ENCODE results near the gene OVCA2.

The OVCA2 gene

DNA sequence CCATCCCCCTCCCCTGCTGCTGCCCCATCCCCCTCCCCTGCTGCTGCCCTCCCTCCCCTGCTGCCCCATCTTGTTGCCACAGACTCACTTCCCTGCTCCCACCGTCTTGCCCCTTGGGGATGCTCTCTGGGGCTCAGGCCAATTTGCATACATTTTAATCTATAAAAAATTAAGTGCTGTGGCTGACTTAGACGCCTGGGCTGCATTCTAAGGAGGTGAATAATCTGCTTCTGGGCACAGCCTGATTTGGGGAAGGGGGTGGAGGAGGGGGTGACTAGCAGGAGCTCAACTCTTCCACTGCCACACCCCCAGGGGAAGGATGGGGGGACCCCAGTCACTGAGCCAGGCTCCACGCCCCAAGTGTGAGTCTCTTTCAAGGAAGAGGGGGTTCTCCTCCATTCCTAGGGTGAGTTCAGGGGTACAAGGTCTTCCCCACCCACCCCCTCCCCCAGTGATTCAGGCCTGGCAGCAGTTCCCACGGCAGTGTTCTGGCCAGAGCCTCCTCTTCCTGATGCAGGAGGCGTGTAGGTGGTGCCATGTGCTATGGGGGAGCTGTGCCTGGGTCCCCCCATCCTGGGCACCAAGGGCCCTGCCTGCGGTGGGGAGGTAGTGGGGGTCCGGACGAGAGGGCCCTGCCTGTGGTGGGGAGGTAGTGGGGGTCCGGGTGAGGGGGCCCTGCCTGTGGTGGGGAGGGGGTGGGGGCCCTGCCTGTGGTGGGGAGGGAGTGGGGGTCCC, 6.8 kb upstream of the OVCA2 start:
- DNase-seq, result no peak

DNA sequence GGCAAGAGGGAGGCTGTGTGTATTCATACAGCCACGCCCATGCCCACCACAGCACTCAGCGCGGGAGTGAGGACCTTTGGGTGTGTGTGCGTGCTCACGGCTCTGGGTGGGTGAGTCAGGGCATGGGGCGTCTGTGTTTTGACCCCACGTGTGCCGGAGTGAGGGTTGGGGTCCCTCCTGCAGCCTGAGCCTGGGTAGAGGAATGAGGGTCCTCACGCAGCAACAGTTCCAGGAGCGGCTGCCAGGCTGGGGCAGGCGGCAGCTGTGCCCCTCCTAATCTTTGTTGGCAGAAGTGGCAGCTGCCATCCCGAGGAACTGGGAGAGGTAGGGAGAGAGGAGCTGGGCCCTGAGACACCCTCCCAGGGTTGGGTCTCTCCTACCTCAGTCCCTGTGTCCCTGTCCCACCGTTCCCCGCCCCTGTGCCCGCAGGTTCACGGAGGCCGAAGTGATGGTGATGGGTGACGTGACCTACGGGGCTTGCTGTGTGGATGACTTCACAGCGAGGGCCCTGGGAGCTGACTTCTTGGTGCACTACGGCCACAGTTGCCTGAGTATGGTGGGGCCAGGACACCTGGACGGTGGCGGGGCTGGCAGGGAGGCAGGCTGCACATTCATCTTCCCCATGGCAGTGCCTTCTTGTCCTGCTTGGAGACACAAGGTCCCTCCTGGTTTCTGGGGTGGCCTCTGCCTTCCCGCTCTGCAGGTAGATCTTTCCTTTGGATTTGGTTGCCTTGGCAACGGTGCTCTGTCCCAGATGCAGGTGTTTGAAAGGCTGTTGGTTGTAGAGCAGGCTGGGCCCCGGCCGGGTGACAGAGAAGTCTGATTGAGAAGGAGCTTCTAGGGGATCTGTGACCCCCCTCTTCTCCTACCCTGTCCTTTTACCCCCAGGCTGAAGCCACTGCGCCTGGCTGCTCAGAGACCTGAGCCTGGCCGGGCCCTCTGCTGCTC, 6.0 kb upstream of the OVCA2 start:
- DNase-seq, result no peak

DNA sequence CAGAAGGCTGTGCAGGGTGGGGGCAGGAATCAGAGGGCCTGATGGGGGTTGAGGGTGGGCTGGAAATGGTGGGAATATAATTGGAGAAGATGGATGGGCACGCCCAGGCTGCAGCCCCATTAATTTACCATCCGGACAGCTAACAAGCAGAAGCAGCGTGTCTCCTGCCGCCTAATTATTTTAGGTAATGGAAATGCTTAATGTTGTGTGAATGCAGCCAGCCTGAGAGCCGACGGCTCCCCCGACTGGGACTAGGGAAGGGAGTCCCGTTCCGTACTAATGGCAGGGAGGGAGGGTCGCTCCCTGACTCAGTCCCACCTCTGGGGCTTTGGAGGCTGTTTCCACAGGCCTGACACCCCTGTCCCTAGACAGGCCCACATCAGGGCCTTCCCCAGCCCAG, 4.7 kb upstream of the OVCA2 start:
- no peak for DNase-seq

DNA sequence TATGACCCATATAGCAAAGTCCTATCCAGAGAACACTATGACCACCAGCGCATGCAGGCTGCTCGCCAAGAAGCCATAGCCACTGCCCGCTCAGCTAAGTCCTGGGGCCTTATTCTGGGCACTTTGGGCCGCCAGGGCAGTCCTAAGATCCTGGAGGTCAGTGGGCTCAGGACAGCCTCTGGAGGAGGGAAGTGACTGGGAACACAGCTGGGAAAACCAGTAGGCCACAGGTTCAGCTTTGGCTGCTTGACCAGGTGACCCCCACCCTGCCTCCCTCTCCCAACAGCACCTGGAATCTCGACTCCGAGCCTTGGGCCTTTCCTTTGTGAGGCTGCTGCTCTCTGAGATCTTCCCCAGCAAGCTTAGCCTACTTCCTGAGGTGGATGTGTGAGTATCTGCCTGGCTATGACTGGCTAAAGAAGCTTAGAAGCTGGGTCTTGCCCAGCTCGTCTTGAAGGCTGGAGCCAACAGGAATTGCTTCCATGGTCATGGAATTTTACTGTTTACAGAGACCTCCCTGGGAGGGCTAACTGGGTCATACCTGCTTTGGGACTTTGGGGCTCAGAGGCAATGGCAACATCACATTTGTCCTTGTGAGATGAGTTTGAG, 1.5 kb upstream of the OVCA2 start:
- DNase-seq, result no peak

DNA sequence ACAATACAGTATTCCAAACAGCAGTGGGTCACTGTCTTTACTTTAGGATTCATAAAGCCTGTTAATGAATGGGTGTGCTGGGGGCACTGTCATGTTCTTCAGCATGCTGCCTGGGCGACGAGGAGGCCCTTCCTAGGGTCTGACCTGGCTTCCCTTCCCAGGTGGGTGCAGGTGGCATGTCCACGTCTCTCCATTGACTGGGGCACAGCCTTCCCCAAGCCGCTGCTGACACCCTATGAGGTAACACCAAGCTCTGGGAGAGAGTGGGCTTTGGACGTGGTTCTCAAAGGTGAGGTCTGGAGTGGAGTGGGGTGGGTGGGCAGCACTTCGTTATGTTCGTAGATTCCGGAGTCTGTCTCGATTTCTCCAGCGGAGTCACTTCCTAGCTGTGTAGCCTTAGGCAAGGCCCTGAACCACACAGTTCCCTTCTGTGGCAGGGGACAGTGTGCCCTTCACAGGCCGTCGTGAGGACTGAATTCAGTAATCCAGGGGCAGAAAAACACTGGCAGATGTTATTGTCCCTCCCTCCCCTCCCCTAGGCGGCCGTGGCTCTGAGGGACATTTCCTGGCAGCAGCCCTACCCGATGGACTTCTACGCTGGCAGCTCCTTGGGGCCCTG, 771 bp upstream of the OVCA2 start:
- no peak for DNase-seq

DNA sequence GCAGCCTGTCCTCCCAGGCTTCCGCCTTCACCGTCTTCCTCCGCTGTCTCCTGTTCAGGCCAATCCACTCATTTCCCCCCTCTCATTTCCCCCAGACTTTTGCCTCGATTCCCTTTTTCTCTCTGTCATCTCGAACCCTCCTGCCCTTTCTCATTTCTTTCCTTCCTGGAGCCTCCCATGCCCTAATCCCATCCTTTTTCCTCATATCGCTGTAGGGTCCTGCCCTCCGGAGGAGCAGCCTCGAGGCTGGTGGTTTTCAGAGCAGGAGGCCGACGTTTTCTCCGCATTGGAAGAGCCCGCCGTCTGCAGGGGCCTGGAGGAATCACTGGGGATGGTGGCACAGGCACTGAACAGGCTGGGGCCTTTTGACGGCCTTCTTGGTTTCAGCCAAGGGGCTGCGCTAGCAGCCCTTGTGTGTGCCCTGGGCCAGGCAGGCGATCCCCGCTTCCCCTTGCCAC, 597 bp downstream of the OVCA2 start:
- DNase-seq, result peak; percentile 77

DNA sequence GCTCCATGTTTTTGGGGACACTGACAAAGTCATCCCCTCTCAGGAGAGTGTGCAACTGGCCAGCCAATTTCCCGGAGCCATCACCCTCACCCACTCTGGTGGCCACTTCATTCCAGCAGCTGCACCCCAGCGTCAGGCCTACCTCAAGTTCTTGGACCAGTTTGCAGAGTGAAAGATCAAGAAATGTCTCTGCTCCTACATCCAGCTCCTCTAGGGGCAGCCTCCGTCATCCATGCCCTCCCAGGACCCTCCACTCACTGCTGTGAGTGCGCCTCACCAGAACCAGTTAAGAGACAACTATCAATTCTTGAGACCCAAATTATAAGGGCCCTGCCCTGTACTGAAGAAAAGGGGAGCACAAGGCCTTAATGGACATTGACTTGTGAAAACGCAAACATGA, 1.1 kb downstream of the OVCA2 start:
- no peak for DNase-seq

DNA sequence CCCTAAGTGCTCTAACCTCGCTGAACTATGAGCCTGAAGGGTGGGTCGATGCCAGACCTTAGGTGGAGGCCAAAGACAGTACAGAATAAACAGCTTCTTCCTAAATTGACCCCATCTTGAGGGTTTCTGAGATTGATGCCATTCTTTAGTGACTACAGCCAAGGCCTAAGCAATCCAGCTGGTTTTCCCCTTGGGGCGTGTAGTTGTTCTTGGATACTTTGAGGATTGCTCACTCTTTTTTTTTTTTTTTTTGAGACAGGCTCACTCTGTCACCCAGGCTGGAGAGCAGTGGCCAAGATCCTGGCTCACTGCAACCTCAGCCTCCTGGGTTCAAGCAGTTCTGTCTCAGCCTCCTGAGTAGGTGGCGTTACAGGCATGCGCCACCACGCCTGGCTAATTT, 2.0 kb downstream of the OVCA2 start:
- DNase-seq, result peak; percentile 86

DNA sequence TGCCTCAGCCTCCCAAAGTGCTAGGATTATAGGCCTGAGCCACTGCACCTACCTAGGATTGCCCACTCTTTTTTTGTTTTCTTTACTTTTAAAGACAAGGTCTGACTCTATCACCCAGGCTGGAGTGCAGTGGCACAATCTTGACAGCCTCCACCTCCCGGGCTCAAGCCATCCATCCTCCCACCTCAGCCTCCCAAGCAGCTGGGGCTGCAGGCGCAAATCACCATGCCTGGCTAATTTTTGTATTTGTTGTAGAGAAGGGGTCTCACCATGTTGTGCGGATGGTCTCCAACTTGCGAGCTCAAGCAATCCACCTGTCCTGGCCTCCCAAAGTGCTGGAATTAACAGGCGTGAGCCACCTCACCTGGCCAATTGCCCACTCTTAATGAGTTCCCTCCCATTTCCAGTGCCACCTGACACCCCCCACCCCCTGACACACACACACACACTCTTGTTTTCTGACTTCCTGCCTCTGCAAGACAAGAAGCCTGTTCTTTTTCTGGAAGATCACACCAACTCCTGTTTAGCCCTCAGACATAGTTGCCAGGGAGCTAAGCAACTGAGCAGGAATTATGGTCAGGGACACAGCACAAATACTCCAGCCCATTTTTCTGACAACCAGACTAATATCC, 2.6 kb downstream of the OVCA2 start:
- no peak for DNase-seq

DNA sequence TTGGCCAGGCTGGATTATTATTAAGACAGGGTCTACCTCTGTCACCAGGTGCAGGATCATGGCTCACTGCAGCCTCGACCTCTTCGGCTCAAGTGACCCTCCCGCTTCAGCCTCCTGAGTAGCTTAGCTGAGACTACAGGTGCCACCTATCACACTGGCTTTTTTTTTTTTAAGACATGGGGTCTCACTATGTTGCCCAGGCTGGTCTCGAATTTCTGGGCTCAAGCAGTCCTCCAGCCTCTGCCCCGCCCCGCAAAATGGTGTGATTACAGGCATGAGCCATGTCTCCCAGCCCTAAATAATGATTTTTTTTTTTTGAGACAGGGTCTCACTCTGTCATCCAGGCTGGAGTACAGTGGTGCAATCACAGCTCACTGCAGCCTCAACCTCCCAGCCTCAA, 5.8 kb downstream of the OVCA2 start:
- no peak for DNase-seq

DNA sequence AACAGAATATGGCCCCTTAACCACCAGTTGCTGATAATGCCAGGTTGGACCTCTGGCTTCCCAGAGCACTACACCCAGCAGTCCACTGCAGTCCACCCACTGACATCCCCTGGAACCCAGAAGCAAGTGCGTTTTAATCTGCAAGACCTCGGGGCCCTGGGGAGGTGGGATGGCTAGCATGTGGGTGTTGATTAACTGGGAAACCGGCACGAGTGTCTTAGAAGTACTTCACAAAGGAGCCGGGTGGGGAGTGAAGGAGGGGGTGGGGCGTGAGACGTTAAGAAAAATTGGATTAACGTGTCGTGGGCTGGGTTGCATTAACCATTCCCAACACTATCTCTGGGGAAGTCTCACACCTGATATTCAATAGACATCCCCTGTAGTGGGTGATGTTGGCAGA, 7.0 kb downstream of the OVCA2 start:
- no peak for DNase-seq

DNA sequence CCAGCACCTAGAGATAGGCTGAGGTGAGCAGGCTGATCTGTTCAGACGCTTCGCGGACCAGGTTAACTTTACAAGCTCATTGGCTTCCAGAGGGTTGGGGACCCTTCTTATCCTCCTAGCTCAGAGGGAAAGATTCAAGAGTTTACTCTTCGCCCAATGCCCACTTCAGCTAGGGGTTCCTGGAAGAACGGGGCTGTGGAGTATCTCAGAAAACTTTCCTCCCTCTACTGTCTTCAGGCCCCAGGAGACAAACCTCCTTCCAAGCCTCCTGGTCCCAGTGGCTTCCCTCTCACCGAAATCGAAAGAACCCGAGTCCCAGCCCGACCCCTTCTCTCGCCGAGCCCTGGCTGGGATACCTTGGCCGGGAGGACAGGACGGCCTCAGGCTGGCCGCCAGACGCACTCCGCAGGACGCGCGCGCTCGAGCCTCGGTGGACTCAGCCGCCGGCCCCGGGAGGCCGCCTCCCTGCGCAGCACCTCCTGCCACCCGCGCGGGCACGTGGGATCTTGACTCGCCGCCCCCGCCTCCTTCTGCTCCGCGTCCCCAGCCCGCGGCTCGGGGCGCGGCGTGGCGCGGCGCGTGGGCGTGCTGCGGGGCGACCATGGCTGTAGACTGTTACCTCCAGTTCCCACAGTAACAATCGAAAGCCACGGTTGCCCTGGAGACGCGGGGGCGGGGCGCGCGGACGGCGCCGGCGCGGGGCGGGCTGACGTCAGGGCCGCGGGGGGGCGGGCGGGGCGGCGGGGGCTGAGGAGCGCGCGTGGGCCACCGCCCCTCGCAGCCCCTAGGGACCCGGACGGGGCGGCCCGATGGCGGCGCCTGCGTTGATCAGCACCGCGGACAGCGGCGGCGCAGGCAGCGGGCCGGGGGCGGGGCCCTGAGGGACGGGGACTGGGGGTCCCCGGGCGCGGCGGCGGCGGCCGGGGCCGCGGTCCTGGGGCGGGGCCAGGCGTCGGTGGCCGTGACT, 7.8 kb downstream of the OVCA2 start:
- peak; percentile 93 for DNase-seq

DNA sequence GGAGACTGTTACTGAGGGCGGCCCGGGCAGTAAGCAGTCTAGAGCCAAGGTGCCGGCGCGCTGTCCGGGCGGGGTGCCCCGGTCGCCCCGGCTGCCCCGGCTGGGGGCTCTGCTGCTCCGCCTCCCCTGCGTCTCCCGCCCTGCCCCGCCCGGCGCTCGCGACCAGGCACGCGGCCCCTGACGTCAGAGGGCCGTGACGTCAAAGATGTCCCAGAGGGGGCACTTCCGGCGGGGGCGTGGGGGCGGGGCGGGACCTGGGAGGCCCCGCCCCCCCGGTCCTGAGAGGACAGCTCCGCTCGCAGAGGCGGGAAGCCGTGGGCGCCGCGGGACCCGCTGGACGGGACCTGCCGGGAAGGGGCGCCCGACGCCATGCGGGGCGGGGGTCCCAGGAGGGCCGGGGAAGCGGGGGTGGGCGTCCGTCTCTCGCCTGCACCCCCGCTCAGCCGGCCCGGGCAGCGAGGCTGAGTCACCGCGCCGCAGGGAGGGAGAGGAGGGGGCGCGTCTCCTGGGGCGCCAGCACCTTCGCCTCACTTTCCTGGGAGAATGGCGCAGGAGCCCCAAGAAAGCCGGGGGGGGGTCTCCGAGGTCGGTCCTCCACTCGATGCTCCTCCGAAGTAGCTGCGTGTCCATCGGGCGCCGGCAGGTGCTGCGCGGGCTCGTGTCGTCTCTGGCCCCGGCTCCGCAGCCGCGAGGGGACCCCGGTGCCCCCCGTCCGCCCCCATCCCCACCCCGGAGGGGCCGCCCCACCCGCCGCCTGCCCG, 8.7 kb downstream of the OVCA2 start:
- DNase-seq, result peak; percentile 87

DNA sequence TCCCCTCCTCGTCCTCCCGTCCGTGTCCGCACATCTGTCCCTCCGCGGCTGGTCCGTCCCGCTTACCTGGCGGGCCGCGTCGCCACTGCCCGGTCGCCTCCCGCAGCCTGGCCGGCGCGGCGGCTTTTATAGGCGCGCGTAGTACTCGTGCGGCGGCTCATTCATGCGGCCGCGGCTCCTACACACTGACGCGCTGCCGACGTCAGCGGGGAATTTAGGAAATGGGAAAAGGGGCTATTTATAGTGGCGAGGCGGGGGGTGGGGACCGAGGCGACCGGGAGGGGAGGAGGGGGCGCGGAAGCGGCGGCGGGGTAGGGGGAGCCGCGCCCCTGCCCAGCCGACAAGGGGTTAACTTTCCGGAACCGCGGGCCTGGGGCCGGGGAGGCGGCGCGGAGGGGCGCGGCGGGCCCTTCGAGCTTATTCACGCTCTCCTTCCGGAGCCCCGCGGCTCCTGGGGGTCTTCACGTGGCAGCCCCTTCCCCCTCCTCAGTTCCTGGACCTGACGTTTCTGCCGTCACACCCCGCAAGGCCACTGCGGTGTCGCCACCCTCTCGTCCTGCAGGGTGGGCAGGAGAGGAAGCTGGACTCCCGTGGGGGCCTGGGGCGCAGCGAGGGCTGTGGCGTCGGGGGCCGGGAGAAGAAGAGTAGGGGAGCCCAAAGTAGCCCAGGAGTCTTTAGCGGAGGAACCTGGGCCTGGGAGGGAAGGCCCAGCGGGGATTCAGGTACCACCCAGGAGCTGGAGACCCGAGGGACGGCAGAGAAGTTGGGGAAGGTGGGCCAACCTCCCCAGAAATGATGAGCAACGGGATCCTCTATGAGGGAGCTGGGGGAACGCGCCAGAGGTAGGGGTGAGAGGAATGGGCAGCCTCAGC, 9.5 kb downstream of the OVCA2 start:
- no peak for DNase-seq

DNA sequence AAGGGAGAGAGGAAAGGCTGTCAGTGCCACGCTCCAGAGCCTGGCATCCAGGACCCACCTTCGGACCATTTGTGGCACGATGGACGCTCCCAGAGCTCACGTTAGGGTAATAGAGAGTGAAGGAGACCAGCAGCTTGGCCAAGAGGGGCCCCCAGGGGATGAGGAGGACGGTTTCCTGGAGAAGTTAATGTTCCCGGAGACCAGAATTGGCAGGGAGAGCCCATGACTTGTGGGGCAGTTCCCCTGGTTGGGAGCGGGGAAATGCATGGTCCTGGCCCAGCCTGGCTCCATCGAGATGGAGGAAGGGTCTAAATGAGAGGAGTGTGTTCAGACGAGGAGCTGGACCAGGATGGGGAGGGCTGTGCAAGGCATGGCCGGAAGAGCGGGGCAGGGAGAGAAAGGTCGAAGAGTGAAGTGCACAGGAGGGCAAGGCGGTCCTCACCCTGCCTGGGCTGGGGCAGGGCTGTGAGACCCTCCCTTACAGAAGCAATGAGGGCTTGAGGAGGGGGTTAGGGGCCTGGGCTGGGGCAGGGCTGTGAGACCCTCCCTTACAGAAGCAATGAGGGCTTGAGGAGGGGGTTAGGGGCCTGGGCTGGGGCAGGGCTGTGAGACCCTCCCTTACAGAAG, 10.2 kb downstream of the OVCA2 start:
- no peak for DNase-seq

DNA sequence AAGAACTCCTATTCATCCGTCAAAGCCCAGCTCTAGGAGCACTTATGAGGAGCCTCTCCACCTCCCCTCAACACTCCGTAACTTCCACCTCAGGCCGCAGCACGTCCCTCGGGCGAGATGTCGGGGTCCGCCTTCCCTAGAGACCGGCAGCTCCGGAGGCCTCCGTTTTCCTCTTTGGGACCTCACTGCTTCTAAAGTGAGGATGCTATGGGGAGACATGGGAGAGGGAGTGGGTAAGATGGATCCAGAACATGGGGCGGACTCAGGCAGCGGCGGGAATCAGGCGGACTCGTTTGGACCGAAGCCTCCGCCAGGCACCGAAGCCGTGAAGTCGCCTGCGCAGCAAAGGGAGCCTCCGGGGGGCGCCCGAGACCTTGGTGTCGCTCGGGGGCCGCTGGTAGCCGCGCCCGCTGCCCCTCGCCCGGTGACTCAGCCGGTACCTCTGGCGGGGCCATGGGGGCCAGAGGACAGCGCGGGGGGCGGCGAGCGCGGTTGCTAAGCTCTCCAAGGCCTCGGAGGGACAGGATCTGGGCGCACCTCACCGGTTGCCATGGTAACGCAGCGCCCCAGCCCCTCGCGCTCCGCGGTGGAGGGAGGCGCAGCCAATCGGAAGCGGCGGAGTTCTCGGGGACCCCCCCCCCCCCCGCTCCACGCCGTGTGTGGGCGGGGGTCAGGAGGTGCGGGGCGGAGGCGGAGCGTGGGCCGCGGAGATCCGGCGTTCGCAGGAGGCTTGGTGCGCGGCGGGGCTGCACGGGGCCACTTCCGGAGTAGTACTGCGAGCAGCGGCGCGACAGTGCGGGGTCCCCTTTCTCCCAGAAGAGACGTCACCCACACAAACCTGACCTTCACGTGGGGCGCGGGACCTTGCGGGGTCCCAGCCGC, 11.8 kb downstream of the OVCA2 start:
- peak; percentile 89 for DNase-seq

DNA sequence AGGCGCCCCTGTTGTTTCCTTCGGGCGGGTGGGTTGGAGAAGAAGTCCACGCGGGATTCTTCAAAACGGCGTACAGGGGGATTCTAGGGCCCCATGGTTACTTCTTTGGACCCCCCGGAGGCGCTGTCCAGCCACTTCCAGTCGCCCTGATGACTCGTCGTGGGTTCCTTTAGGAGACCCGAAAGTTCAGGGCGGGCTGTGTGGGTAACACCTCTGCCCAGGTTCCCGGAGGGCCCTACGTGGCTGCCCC, 12.4 kb downstream of the OVCA2 start:
- no peak for DNase-seq

DNA sequence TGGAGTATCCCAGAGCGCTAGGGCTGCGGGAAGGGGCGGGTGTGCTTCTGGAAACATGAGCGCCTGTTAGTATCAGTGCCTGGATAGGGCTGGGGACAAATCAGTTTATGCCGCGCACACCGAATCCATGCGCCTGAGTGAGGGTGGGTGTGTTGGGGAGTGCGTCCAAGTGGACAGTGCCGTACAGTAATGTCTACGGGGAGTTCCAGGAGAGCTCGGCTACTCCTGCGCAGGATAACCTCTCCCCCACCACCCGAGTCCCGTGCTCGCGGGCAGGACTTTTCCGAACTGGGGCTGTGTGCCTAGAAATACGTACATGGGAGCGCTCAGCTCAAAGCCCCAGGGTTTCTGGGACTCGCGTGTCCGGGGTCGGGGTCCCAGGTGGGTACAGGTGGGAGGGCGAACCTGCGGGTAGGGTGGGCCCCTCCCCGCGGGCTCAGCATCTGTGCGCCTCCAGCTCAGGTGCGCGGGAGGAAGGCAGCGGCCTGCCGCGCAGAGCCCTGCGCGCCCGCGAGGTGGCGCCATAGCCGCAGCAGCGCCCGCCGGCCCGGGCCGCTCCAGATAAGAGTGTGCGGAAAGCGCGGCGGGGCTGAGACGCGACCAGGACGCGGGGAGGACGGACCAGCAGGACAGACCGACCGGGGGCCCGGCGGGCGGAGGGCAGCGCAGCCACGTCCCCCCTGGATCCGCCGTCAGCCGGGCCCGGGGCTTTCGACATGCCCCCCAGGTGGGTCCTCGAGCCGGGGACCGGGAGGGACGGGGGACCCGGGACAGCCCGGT, 12.9 kb downstream of the OVCA2 start, which contains the start of gene HIC1:
Gene HIC1, plus strand, starts transcription at position 592 of the 780 bp plus-strand sequence. CDS start 1,588 bp downstream, outside the sequence.
- DNase-seq, result peak; percentile 88
